K562 (cell line): ENCODE results near the gene SLMAP. TPM values are rescaled to one million over a fixed set of nuclear protein-coding genes. Genes with fewer than 3 reads are reported as not detected.

Experiments
- ATAC-seq: fragments of 200-7000 bp; cut with Tn5 transposase; 3 replicates; pipeline ENCODE4 v1.9.1; 2020; ENCODE audit warnings: moderate library complexity
- BruUV-seq: library from RNA; stranded (reverse); fragments of 400-500 nt; replicated peaks from 2 replicates; lab custom pipeline; 2021; lab: Mats Ljungman, UMichigan
- CTCF ChIA-PET: fragments of 300-600 bp; formaldehyde crosslinking; extraction: SDS; loops from one replicate; lab custom pipeline; 2021; ENCODE audit warnings: low intra/inter-chr PET ratio; lab: Yijun Ruan, JAX
- POLR2A ChIA-PET: fragments of 300-600, 350-650 bp; sonication (Branson Sonifier 250); formaldehyde crosslinking; extraction: SDS; loops from one replicate; lab custom pipeline; 2021; ENCODE audit warnings: antibody characterized with exemption, inconsistent platforms; lab: Yijun Ruan, JAX
- DNase-seq, 4 experiments: peaks; one replicate each; pipeline versions ENCODE4 v3.0.0 to v3.0.0-alpha.2; 2011 to 2018; ENCODE audit warnings: low spot score in 3 of 4, mixed read lengths in 3 of 4; ENCODE audit errors: extremely low read depth in 1 of 4
- FAIRE-seq: peaks from 2 replicates; lab custom pipeline; 2011; peaks lifted over from hg19 to GRCh38; lab: Jason Lieb, UNC
- H2AFZ ChIP-seq: 2 replicates; pipeline ENCODE4 v1.6.0; 2011; ENCODE audit warnings: low read depth, low read length, control low read depth, inconsistent platforms
- H3K27ac ChIP-seq: fragments of 200-600 bp; 3 replicates; pipeline ENCODE4 v1.8.0; 2011; ENCODE audit warnings: low read depth, mild to moderate bottlenecking, control low read depth, inconsistent platforms, low read length, moderate library complexity, mixed read lengths; ENCODE audit errors: extremely low read depth
- H3K27me3 ChIP-seq, 2 experiments: fragments of 300-600 bp in 1 of 2; 2 replicates in 1 of 2; 3 replicates in 1 of 2; pipeline versions ENCODE4 v1.6.0 to v1.8.0; 2011; ENCODE audit warnings: inconsistent platforms in 2 of 2, low read length in 2 of 2, mild to moderate bottlenecking in 1 of 2, mixed read lengths in 1 of 2, moderate library complexity in 1 of 2; ENCODE audit not compliant: control insufficient read depth in 2 of 2, insufficient read depth in 2 of 2
- H3K36me3 ChIP-seq: fragments of 300-600 bp; 3 replicates; pipeline ENCODE4 v1.8.0; 2011; ENCODE audit warnings: mild to moderate bottlenecking, low read length, inconsistent platforms; ENCODE audit not compliant: control insufficient read depth, insufficient read depth
- H3K4me1 ChIP-seq, 2 experiments: fragments of 200-600 bp in 1 of 2; replicated peaks in 1 of 2; 2 replicates in 1 of 2; 3 replicates in 1 of 2; pipeline versions ENCODE4 v1.5.1 to v1.8.0; 2011; ENCODE audit warnings: inconsistent platforms in 2 of 2, low read length in 2 of 2, mild to moderate bottlenecking in 1 of 2, mixed read lengths in 1 of 2, moderate library complexity in 1 of 2; ENCODE audit not compliant: control insufficient read depth in 2 of 2, insufficient read depth in 2 of 2
- H3K4me2 ChIP-seq: 2 replicates; pipeline ENCODE4 v1.6.1; 2011; ENCODE audit warnings: low read length, control low read depth, inconsistent platforms, mixed read lengths; ENCODE audit not compliant: insufficient read depth
- H3K4me3 ChIP-seq: fragments of 200-600 bp; sonication (generic), shearing (Covaris generic); 2 replicates; pipeline ENCODE4 v1.5.1; 2016; ENCODE audit warnings: control low read depth, inconsistent platforms
- H3K79me2 ChIP-seq: fragments of 200-600 bp; 3 replicates; pipeline ENCODE4 v1.8.0; 2011; ENCODE audit warnings: low read length, inconsistent platforms; ENCODE audit not compliant: control insufficient read depth, insufficient read depth
- H3K9ac ChIP-seq, 2 experiments: 2 replicates each; pipeline versions ENCODE4 v1.6.0 to v1.6.1; 2011; ENCODE audit warnings: low read depth in 2 of 2, low read length in 2 of 2, control low read depth in 1 of 2, inconsistent platforms in 1 of 2, mild to moderate bottlenecking in 1 of 2, mixed read lengths in 1 of 2; ENCODE audit not compliant: insufficient read depth in 1 of 2
- H3K9me1 ChIP-seq: one replicate; pipeline ENCODE4 v1.6.0; 2011; ENCODE audit warnings: inconsistent platforms, mild to moderate bottlenecking, low read length, moderate library complexity; ENCODE audit not compliant: control insufficient read depth, insufficient read depth
- H3K9me3 ChIP-seq: replicated peaks from 2 replicates; pipeline ENCODE4 v1.5.1; 2011; ENCODE audit warnings: low read depth, low read length, inconsistent platforms; ENCODE audit not compliant: control insufficient read depth, insufficient read depth
- H4K20me1 ChIP-seq: replicated peaks from 2 replicates; pipeline ENCODE4 v1.6.1; 2011; ENCODE audit warnings: low read length, inconsistent platforms, mixed read lengths; ENCODE audit not compliant: control insufficient read depth, insufficient read depth
- ATF4 ChIP-seq: fragments of 450-650 bp; formaldehyde crosslinking; IDR thresholded peaks from 2 replicates; pipeline ENCODE4 v1.4.0; 2022; ENCODE audit warnings: mild to moderate bottlenecking, moderate library complexity
- GMEB1 ChIP-seq: fragments of 250-450 bp; sonication (Bioruptor Pico); IDR thresholded peaks from 2 replicates; pipeline ENCODE4 v1.4.0; 2020; ENCODE audit warnings: mild to moderate bottlenecking
- HNRNPK ChIP-seq: fragments of 200-400 bp; formaldehyde crosslinking; IDR thresholded peaks from one replicate; pipeline ENCODE4 v1.6.1; 2018; ENCODE audit warnings: mild to moderate bottlenecking, low read depth, low read length; ENCODE audit not compliant: poor library complexity, severe bottlenecking
- MYC ChIP-seq, 2 experiments: fragments of 250-450 bp in 1 of 2; sonication (Bioruptor Pico) in 1 of 2; IDR thresholded peaks; 2 replicates each; pipeline versions ENCODE4 v1.5.1 to v1.6.1; 2012 to 2021; ENCODE audit warnings: low read depth in 2 of 2, borderline replicate concordance in 1 of 2, improper control_type of control experiment in 1 of 2, low read length in 1 of 2, mild to moderate bottlenecking in 1 of 2, moderate library complexity in 1 of 2
- PHF8 ChIP-seq: fragments of 200-600 bp; sonication (generic); IDR thresholded peaks from 2 replicates; pipeline ENCODE4 v1.6.1; 2012; ENCODE audit warnings: mixed run types, mild to moderate bottlenecking, inconsistent platforms, low read length, moderate library complexity, borderline replicate concordance
- PML ChIP-seq: IDR thresholded peaks from 2 replicates; pipeline ENCODE4 v1.6.1; 2012; ENCODE audit warnings: low read length, inconsistent platforms
- RBM39 ChIP-seq: fragments of 200-400 bp; formaldehyde crosslinking; optimal IDR thresholded peaks from 2 replicates; pipeline ENCODE3; 2018; ENCODE audit warnings: low read depth, low read length
- SMARCB1 ChIP-seq: IDR thresholded peaks from 2 replicates; pipeline ENCODE4 v1.6.1; 2011; ENCODE audit warnings: improper control_type of control experiment, low read depth; ENCODE audit not compliant: insufficient read length
- ZNF592 ChIP-seq: fragments of 450-650 bp; IDR thresholded peaks from 2 replicates; pipeline ENCODE4 v1.6.1; 2017; ENCODE audit warnings: antibody characterized with exemption, mild to moderate bottlenecking
- ZNF79 ChIP-seq: fragments of 250-450 bp; sonication (Bioruptor Pico); IDR thresholded peaks from 2 replicates; pipeline ENCODE4 v1.4.0; 2020; ENCODE audit warnings: low read depth, mild to moderate bottlenecking, moderate library complexity
- WGBS: fragments of 100-300 bp; shearing (Covaris generic); methylation state at CpG from one replicate; pipeline ENCODE4 v1.1.6; 2016; ENCODE audit warnings: low coverage, mixed read lengths; ENCODE audit not compliant: insufficient coverage; ENCODE audit errors: missing lambda C conversion rate; 5-methylcytosine and 5-hydroxymethylcytosine counted together
- in situ Hi-C: fragments of 300-500 bp; cut with MboI; formaldehyde crosslinking; loops from 4 replicates; pipeline ENCODE4 v1.15.0; 2018; ENCODE audit warnings: inconsistent platforms, mixed read lengths
- intact Hi-C: fragments of 100-400 bp; cut with micrococcal nuclease; formaldehyde crosslinking; loops from 2 replicates; pipeline ENCODE4 v1.14.2; 2022
- polyA plus RNA-seq, 8 experiments: library from polyadenylated mRNA; depleted of rRNA in 4 of 8; stranded (reverse) in 5 of 8; unstranded in 3 of 8; fragments of >200 nt; fragmentation: Nextera tagmentation in 2 of 8; fragmentation: Illumina TruSeq in 1 of 8; extraction: Ambion mirVana in 2 of 8; extraction: Trizol in 1 of 8; gene quantifications; 2 replicates each; pipeline versions ENCODE4 v1.2.1 to v1.2.3, GENCODE V29; 2011 to 2014; ENCODE audit warnings: inconsistent platforms in 1 of 8, missing spikeins in 1 of 8
- total RNA-seq, 7 experiments: library from RNA; depleted of rRNA in 6 of 7; stranded (reverse); fragments of >200 nt in 6 of 7; fragmentation: Illumina TruSeq in 2 of 7; extraction: Trizol in 2 of 7; gene quantifications; 2 replicates each; pipeline versions ENCODE4 v1.2.1 to v1.2.3, GENCODE V29; 2011 to 2021; ENCODE audit warnings: low replicate concordance in 1 of 7

The SLMAP gene
- total and polyA plus RNA-seq, 9 of the 15 experiments (the other 6 are each of a cell fraction or from before 2014, with no cell fraction given): 12.1 to 50.7 (median 28.3) TPM

- FAIRE-seq (peak; percentile 66), DNase-seq (peak in 2 of 4 experiments; percentile 42 to 69), ATAC-seq (peak; percentile 67)
- 5% methylated on average over 2 of the region's 2 CpGs for WGBS
- H4K20me1 ChIP-seq: no peaks in the 10 kb centered on the region
- intact Hi-C loops (no loop called here), in situ Hi-C loops (no loop called here)
- no peaks in the 10 kb centered on the region for H3K9me1 ChIP-seq
- BruUV-seq: no TSS peak
- H2AFZ ChIP-seq: no peak overlapping the region
- H3K79me2 ChIP-seq: peaks cover 81% of the 10 kb centered on the region
- peak overlapping the region in 1 of 2 experiments; percentile 48; a peak in 2 of 4 replicates for H3K9ac ChIP-seq
- H3K9me3 ChIP-seq: no peaks in the 10 kb centered on the region
- peak overlapping the region; percentile 78 for H3K27ac ChIP-seq
- H3K4me2 ChIP-seq: peak overlapping the region; percentile 29; the same call in 1 of the 2 replicates
- ChIA-PET CTCF (no interaction called here), POLR2A (interaction anchor here (0.5 to 0.7 kb wide), 2 partner anchors 15 to 165 kb away, joined by 3 read pairs; no protein-coding TSS in a partner anchor)
- no peak overlapping the region for H3K4me3 ChIP-seq
- 0 out of 3 replicates have a peak, but pooled peaks cover 5% of the 10 kb centered on the region for H3K36me3 ChIP-seq
- no peaks in the 10 kb centered on the region for H3K27me3 ChIP-seq
- H3K4me1 ChIP-seq: peaks cover 6 to 47% of the 10 kb centered on the region in 2 experiments; a peak in 4 of 5 replicates
- TF ChIP-seq PML (no peak), RBM39 (no peak), MYC (IDR thresholded peaks at IDR 0.05; ENCODE audit: low read depth, low read length) (no peak), MYC (CRISPR knock-in tag; IDR thresholded peaks at IDR 0.05; ENCODE audit: borderline replicate concordance, low read depth) (no peak), GMEB1 (CRISPR knock-in tag) (no peak), ATF4 (no peak), HNRNPK (no peak), SMARCB1 (no peak), ZNF592 (peak; percentile 75; the same call in 1 of the 2 replicates), PHF8 (no peak), ZNF79 (CRISPR knock-in tag) (0 out of 2 replicates have a peak, but pooled peaks have one; percentile 29)
These were observed 35.1 kb downstream of the SLMAP start for GRCh38 chr3:57791245-57791644.
